ENCODE results near the gene WDFY3. TPM values are rescaled to one million over a fixed set of nuclear protein-coding genes. Genes with fewer than 3 reads are reported as not detected.

The WDFY3 gene
- polyA plus RNA-seq (2014; cell fraction: cytosol; rRNA removed), result 7.9 and 14.0 TPM in 2 replicates
- polyA plus RNA-seq (2014; cell fraction: nucleus; rRNA removed), result 8.4 and 11.1 TPM in 2 replicates

- peak; percentile 91 for DNase-seq (ENCODE audit: low spot score)
Observed at GRCh38 chr4:84966382-84967242, at the start of gene WDFY3. Gene WDFY3, minus strand, starts transcription at chr4:84966690. Its CDS starts 106,099 bp downstream, at chr4:84860591.

GRCh38 chr4:85005865-85006377 lies 39.4 kb upstream of the WDFY3 start:
- no peak for DNase-seq (ENCODE audit: low spot score)

GRCh38 chr4:85000343-85000742 lies 33.9 kb upstream of the WDFY3 start:
- DNase-seq (ENCODE audit: low spot score), result no peak

GRCh38 chr4:84995386-84995785 lies 28.9 kb upstream of the WDFY3 start:
- no peak for DNase-seq (ENCODE audit: low spot score)

GRCh38 chr4:84994280-84994679 lies 27.8 kb upstream of the WDFY3 start:
- no peak for DNase-seq (ENCODE audit: low spot score)

- DNase-seq (ENCODE audit: low spot score), result no peak
Observed at GRCh38 chr4:84985952-84986351, 19.5 kb upstream of the WDFY3 start.

GRCh38 chr4:84977396-84977795 lies 10.9 kb upstream of the WDFY3 start:
- DNase-seq (ENCODE audit: low spot score), result no peak

- no peak for DNase-seq (ENCODE audit: low spot score)
Observed at GRCh38 chr4:84973856-84974255, 7.4 kb upstream of the WDFY3 start.

GRCh38 chr4:84971319-84971932 lies 4.9 kb upstream of the WDFY3 start:
- DNase-seq (ENCODE audit: low spot score), result peak; percentile 35

GRCh38 chr4:84968925-84969324 lies 2.4 kb upstream of the WDFY3 start:
- peak; percentile 23 for DNase-seq (ENCODE audit: low spot score)

GRCh38 chr4:84967243-84967690 lies 777 bp upstream of the WDFY3 start:
- no peak for DNase-seq (ENCODE audit: low spot score)

- DNase-seq (ENCODE audit: low spot score), result peak; percentile 72
Observed at GRCh38 chr4:84965553-84966381, 723 bp downstream of the WDFY3 start.

- no peak for DNase-seq (ENCODE audit: low spot score)
Observed at GRCh38 chr4:84964995-84965552, 1.4 kb downstream of the WDFY3 start.

GRCh38 chr4:84962102-84962501 lies 4.4 kb downstream of the WDFY3 start:
- no peak for DNase-seq (ENCODE audit: low spot score)

- no peak for DNase-seq (ENCODE audit: low spot score)
Observed at GRCh38 chr4:84958434-84958833, 8.1 kb downstream of the WDFY3 start.

- no peak for DNase-seq (ENCODE audit: low spot score)
Observed at GRCh38 chr4:84957514-84958420, 8.7 kb downstream of the WDFY3 start.

GRCh38 chr4:84956014-84956413 lies 10.5 kb downstream of the WDFY3 start:
- no peak for DNase-seq (ENCODE audit: low spot score)

- no peak for DNase-seq (ENCODE audit: low spot score)
Observed at GRCh38 chr4:84954982-84955567, 11.4 kb downstream of the WDFY3 start.

- DNase-seq (ENCODE audit: low spot score), result no peak
Observed at GRCh38 chr4:84952776-84953175, 13.7 kb downstream of the WDFY3 start.

GRCh38 chr4:84952004-84952403 lies 14.5 kb downstream of the WDFY3 start:
- DNase-seq (ENCODE audit: low spot score), result no peak
